Measurements from ENCODE around the gene CYP27B1. TPM values are rescaled to one million over a fixed set of nuclear protein-coding genes. Genes with fewer than 3 reads are reported as not detected.

CYP27B1 gene
- total RNA-seq, 2 donors from 2014 or later = 0.28 to 0.33 TPM

DNA sequence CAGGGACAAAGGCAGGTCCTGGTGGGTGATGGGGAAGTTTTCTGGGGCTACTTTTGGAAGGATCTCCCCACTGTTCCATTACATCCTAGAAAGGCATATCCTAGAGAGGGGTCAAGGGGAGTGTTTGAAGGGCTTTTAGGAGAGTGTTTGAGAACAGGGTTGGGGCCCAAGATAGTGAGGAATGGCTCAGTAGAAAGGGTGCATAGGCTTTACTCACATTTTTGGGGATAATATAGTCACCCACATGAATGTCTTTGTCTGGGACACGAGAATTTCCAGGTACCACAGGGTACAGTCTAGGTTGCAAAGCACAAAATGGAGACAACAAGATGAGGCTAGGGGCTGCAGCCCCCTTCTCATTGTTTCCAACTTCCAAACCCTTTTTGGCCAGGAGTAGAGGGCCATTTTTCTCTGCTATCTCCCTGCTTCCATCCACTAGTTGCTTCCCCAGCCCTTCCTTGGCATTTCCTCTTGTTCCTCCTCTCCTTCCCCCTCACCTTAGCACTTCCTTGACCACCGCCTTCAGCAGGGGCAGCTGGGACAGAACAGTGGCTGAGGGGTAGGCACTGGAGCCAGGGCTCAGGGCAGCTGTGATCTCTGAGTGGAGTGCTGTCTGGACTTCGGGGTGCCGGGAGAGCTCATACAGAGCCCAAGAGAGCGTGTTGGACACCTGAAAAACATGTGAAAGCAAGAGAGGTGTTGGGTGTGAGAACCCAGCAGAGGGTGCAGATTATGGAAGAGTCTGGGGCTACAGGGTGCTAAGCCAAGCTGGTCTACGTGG lies 2.8 kb downstream of the CYP27B1 start:
- Histone ChIP-seq H3K4me3 (peak overlapping the region in 1 of 2 donors; percentile 48), H3K4me1 (peaks cover 0 to 30% of the 10 kb centered on the region in 2 donors), H3K27ac (no peak overlapping the region), H3K9me3 (no peaks in the 10 kb centered on the region), H3K36me3 (peaks cover 4% of the 10 kb centered on the region), H3K27me3 (peaks cover 0 to 16% of the 10 kb centered on the region in 2 donors)
- no peak for DNase-seq (ENCODE audit: low spot score)
- TF ChIP-seq, protein P1, sequence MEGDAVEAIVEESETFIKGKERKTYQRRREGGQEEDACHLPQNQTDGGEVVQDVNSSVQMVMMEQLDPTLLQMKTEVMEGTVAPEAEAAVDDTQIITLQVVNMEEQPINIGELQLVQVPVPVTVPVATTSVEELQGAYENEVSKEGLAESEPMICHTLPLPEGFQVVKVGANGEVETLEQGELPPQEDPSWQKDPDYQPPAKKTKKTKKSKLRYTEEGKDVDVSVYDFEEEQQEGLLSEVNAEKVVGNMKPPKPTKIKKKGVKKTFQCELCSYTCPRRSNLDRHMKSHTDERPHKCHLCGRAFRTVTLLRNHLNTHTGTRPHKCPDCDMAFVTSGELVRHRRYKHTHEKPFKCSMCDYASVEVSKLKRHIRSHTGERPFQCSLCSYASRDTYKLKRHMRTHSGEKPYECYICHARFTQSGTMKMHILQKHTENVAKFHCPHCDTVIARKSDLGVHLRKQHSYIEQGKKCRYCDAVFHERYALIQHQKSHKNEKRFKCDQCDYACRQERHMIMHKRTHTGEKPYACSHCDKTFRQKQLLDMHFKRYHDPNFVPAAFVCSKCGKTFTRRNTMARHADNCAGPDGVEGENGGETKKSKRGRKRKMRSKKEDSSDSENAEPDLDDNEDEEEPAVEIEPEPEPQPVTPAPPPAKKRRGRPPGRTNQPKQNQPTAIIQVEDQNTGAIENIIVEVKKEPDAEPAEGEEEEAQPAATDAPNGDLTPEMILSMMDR (IDR thresholded peaks at IDR 0.05) = no peak

DNA sequence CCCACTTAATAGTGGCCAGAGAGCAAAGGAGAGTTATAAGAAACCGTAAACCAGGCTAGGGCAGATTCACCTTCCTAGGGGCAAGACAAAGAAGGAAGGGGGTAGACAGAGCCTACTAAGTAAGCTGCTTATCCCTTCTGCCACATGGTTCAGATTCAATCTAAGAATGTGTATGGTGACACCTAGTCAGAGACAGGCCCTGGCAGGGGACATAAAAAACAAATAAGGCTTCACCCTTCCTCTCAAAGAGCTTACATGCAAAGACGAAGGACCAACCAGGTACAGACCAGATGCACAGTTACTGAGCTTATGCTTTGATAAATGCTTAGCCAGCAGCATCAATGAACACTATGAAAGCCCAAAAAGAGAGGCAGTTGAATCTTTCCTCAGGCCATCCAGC lies 4.4 kb downstream of the CYP27B1 start:
- peaks cover 0 to 16% of the 10 kb centered on the region in 2 donors for H3K27me3 ChIP-seq
- H3K27ac ChIP-seq = no peak overlapping the region
- peaks cover 13% of the 10 kb centered on the region for H3K36me3 ChIP-seq
- TF ChIP-seq, protein P1 (IDR thresholded peaks at IDR 0.05) = no peak
- H3K4me3 ChIP-seq = no peak overlapping the region
- no peak for DNase-seq (ENCODE audit: low spot score)
- peaks cover 0 to 30% of the 10 kb centered on the region in 2 donors for H3K4me1 ChIP-seq
- H3K9me3 ChIP-seq = no peaks in the 10 kb centered on the region

DNA sequence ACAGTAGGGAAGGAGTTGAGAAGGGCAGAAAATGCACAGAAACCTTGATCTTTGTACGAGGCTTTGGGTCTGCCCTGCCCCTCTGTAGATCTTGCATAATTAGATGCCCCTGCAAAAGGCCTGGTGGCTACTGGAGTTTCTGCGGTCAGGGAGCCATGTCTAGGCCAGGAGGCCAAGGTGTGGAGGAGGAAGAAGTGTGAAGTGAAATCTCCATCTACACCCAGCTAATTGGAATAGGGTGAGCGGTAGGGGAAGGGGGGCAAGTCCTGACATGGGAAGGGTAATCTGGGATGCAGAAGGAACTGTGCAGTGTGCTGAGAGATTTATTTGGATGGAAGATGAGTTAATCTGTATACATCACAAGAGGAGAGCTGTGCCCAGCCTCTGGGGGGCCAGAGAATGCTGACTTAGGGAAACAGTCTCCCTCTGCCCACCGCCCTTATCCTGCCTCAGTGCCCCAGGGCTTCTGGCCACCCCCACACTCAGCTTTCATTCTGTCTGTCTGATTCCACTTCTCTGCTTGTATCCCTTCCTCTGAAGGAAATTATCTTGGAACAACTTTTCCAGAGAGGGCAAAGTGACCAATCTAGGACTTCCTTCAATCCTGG lies 5.4 kb downstream of the CYP27B1 start:
- H3K27ac ChIP-seq = no peak overlapping the region
- no peaks in the 10 kb centered on the region for H3K9me3 ChIP-seq
- peaks cover 0 to 16% of the 10 kb centered on the region in 2 donors for H3K27me3 ChIP-seq
- H3K4me1 ChIP-seq = peaks cover 0 to 26% of the 10 kb centered on the region in 2 donors
- TF ChIP-seq, protein P1 (IDR thresholded peaks at IDR 0.05) = no peak
- H3K36me3 ChIP-seq = peaks cover 13% of the 10 kb centered on the region
- H3K4me3 ChIP-seq = no peak overlapping the region
- no peak for DNase-seq (ENCODE audit: low spot score)

DNA sequence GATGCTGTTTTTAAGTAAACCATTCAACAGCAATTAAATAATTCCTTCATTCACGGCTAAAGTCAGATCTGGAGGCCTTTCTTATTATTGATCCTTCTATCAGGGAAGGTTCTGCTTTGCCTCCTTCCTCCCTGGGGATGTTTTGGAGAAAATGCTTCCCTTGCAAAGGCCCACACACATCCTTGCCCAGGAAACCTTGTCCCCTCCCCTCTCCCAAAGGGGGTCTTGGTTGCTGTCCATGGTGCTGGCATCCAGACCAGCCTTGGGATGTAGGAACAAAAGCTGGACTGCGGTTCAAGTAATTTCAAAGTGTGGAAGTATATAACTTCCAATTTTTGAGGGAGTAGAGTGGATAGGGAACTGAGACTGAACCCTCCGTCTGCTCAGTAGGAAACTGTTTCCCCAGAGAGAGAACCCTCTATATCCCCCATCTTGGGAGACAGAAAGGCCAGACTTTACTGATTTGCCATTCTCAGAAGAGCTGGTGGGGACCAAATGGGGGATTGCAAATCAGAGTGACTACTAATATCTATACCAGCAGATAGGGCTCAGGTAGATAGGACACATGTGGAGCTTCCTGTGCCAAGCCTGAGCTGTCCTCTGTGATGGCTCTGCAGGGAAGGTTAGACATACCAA lies 6.4 kb downstream of the CYP27B1 start:
- Histone ChIP-seq H3K9me3 (no peaks in the 10 kb centered on the region), H3K4me3 (no peak overlapping the region), H3K36me3 (peaks cover 13% of the 10 kb centered on the region), H3K27ac (no peak overlapping the region), H3K27me3 (peaks cover 0 to 9% of the 10 kb centered on the region in 2 donors), H3K4me1 (peaks cover 0 to 23% of the 10 kb centered on the region in 2 donors)
- DNase-seq (ENCODE audit: low spot score) = no peak
- TF ChIP-seq, protein P1 (IDR thresholded peaks at IDR 0.05) = no peak

DNA sequence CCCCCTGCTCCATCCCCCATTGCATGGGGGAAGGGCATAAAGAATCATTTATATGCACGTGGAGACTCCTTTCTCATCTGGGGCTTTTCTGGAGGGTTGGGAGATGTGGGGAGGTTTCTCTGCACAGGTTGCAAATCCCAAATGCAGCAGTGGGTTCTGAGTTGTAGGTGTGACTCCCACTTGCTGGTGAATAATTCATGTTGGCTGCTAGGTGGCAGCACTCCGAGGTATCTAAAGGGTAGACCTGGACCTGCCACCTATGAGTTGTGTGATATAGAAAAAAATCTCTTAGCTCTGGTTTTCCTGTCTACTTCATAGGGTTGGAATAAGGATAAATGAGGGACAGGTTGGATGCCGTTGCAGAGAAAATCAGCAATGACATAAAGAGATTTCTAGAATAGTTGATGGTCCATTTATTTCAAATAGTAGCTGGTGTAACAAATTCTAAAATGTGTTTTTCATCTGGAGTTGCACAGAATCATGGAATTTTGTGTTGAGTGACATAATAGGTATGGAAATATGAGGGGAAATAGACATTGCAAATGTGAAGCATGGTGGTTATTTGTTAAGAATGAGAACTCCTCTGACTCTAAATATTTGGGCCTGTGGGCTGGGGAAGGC lies 7.4 kb downstream of the CYP27B1 start:
- TF ChIP-seq, protein P1 (IDR thresholded peaks at IDR 0.05) = peak in 1 of 2 donors; percentile 49
- Histone ChIP-seq H3K36me3 (peaks cover 13% of the 10 kb centered on the region), H3K27me3 (no peaks in the 10 kb centered on the region), H3K4me1 (peaks cover 0 to 17% of the 10 kb centered on the region in 2 donors), H3K27ac (no peak overlapping the region), H3K9me3 (no peaks in the 10 kb centered on the region), H3K4me3 (no peak overlapping the region)
- DNase-seq (ENCODE audit: low spot score) = no peak
